Breast epithelium (tissue), 4 donors: ENCODE results near the gene SYNRG. TPM values are rescaled to one million over a fixed set of nuclear protein-coding genes. Genes with fewer than 3 reads are reported as not detected.
A peak's percentile ranks its signal among the peaks of the same experiment; 100 is the strongest.

Experiments used
- DNase-seq, 2 donors: peaks; one replicate each; pipeline ENCODE4 v3.0.0-alpha.2; 2019; ENCODE audit warnings: low spot score in 2 of 2
- H3K27ac ChIP-seq, 2 donors: fragments of 200-600 bp; sonication (generic) in 1 of 2; one replicate each; pipeline ENCODE4 v1.5.1; 2016 to 2019; ENCODE audit warnings: mild to moderate bottlenecking in 1 of 2
- H3K27me3 ChIP-seq, 2 donors: fragments of 200-600 bp; sonication (generic) in 1 of 2; one replicate each; pipeline versions ENCODE4 v1.5.1 to v1.6.0; 2017 to 2019; ENCODE audit warnings: control low read depth in 1 of 2, mild to moderate bottlenecking in 1 of 2
- H3K36me3 ChIP-seq: fragments of 200-600 bp; one replicate; pipeline ENCODE4 v1.5.1; 2019
- H3K4me1 ChIP-seq, 2 donors: fragments of 200-600 bp; sonication (generic); one replicate each; pipeline ENCODE4 v1.5.1; 2016 to 2019; ENCODE audit warnings: control low read depth in 1 of 2
- H3K4me3 ChIP-seq, 3 donors: fragments of 200-600 bp; sonication (generic); 1 replicate in 2 of 3; 2 replicates in 1 of 3; pipeline ENCODE4 v1.5.1; 2016 to 2019; ENCODE audit warnings: mild to moderate bottlenecking in 3 of 3, moderate library complexity in 2 of 3
- H3K9me3 ChIP-seq, 2 donors: fragments of 200-600 bp; sonication (generic) in 1 of 2; one replicate each; pipeline ENCODE4 v1.5.1; 2016 to 2019; ENCODE audit warnings: control low read depth in 1 of 2
- POLR2A ChIP-seq: fragments of 450-650 bp; IDR thresholded peaks from one replicate; pipeline ENCODE4 v1.6.1; 2016; ENCODE audit warnings: antibody characterized with exemption, mild to moderate bottlenecking, moderate library complexity
- POLR2AphosphoS5 ChIP-seq, 3 donors: sonication (generic); formaldehyde crosslinking; IDR thresholded peaks; one replicate each; pipeline ENCODE4 v1.6.1; 2017; ENCODE audit warnings: antibody characterized with exemption in 3 of 3
- intact Hi-C: fragments of 100-400 bp; cut with DNase I; formaldehyde crosslinking; loops from one replicate; pipeline ENCODE4 v1.15.1; 2023; ENCODE audit warnings: low total_unique reads
- total RNA-seq, 3 donors: library from RNA; depleted of rRNA; stranded (reverse); fragments of >200 nt; gene quantifications; one replicate each; pipeline ENCODE4 v1.1.0, GENCODE V29; 2016
- TF ChIP-seq, protein P1 (sequence below), 3 donors: fragments of 450-650 bp; IDR thresholded peaks; one replicate each; pipeline ENCODE4 v1.5.1; 2016 to 2017; ENCODE audit warnings: antibody characterized with exemption in 3 of 3, mild to moderate bottlenecking in 3 of 3, moderate library complexity in 3 of 3

The SYNRG gene, protein sequence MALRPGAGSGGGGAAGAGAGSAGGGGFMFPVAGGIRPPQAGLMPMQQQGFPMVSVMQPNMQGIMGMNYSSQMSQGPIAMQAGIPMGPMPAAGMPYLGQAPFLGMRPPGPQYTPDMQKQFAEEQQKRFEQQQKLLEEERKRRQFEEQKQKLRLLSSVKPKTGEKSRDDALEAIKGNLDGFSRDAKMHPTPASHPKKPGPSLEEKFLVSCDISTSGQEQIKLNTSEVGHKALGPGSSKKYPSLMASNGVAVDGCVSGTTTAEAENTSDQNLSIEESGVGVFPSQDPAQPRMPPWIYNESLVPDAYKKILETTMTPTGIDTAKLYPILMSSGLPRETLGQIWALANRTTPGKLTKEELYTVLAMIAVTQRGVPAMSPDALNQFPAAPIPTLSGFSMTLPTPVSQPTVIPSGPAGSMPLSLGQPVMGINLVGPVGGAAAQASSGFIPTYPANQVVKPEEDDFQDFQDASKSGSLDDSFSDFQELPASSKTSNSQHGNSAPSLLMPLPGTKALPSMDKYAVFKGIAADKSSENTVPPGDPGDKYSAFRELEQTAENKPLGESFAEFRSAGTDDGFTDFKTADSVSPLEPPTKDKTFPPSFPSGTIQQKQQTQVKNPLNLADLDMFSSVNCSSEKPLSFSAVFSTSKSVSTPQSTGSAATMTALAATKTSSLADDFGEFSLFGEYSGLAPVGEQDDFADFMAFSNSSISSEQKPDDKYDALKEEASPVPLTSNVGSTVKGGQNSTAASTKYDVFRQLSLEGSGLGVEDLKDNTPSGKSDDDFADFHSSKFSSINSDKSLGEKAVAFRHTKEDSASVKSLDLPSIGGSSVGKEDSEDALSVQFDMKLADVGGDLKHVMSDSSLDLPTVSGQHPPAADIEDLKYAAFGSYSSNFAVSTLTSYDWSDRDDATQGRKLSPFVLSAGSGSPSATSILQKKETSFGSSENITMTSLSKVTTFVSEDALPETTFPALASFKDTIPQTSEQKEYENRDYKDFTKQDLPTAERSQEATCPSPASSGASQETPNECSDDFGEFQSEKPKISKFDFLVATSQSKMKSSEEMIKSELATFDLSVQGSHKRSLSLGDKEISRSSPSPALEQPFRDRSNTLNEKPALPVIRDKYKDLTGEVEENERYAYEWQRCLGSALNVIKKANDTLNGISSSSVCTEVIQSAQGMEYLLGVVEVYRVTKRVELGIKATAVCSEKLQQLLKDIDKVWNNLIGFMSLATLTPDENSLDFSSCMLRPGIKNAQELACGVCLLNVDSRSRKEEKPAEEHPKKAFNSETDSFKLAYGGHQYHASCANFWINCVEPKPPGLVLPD (N-terminal part only)
- 10 to 100 TPM; 20.2 to 38.2 (median 34.4) TPM for total RNA-seq

DNA sequence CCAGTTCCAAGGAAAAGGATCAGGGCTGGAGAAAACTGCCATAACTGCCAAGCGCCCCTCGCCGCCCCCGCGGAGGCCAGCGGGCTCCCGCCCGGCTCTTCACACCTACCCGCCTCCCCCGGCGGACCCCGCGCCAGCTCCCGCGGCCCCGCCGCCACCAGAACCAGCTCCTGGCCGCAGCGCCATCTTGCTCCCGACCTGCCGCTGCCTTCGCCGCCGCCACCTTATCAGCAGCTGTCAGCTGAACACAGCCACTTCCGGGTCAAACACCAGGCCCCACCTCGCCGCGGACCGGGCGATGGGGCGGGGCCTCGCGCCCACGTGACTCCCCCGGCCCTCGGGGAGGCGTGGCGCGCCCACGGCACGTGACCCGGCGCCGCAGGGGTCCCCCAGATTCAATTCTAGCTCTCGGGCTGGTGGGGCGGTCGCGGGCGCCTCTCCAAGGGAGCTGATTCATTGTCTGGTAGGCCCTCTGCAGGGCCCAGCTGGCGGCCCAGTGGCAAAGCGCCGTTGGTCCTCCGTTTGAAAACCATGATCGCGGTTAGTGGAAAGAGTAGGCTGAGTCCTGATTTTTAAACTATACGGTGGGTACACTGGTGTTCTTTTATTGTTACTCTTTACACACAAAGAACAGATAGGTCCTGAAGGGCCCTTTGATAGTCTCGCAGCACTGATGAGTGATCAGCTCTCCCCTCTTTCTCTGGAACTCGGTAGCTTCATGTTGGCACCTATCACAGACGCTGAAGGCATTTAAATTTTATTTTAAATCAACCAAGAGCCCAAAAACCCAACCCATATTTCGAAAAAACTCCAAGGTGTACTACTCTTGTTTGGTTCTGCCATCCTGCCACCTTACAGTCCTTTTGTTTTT lies at the start of gene SYNRG:
TSS of gene SYNRG (minus strand) at position 249 of the 871 bp plus-strand sequence. CDS start at position 186, 63 bp downstream.
- Histone ChIP-seq H3K9me3 (no peaks in the 10 kb centered on the region), H3K4me3 (peak within 1 kb of the TSS; percentile 84 to 99 (median 90)), H3K36me3 (peaks cover 5% of the 10 kb centered on the region), H3K27me3 (no peaks in the 10 kb centered on the region), H3K4me1 (no peaks in the 10 kb centered on the region), H3K27ac (peak within 1 kb of the TSS; percentile 89 to 91)
- intact Hi-C loops, result no loop called here
- TF ChIP-seq, protein P1, sequence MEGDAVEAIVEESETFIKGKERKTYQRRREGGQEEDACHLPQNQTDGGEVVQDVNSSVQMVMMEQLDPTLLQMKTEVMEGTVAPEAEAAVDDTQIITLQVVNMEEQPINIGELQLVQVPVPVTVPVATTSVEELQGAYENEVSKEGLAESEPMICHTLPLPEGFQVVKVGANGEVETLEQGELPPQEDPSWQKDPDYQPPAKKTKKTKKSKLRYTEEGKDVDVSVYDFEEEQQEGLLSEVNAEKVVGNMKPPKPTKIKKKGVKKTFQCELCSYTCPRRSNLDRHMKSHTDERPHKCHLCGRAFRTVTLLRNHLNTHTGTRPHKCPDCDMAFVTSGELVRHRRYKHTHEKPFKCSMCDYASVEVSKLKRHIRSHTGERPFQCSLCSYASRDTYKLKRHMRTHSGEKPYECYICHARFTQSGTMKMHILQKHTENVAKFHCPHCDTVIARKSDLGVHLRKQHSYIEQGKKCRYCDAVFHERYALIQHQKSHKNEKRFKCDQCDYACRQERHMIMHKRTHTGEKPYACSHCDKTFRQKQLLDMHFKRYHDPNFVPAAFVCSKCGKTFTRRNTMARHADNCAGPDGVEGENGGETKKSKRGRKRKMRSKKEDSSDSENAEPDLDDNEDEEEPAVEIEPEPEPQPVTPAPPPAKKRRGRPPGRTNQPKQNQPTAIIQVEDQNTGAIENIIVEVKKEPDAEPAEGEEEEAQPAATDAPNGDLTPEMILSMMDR (IDR thresholded peaks at IDR 0.05), result peak in 2 of 3 donors; percentile 33 to 50
- TF ChIP-seq POLR2AphosphoS5 (IDR thresholded peaks at IDR 0.05) (peak; percentile 79 to 85 (median 83)), POLR2A (peak; percentile 22)
- DNase-seq, result peak; percentile 89 to 93

DNA sequence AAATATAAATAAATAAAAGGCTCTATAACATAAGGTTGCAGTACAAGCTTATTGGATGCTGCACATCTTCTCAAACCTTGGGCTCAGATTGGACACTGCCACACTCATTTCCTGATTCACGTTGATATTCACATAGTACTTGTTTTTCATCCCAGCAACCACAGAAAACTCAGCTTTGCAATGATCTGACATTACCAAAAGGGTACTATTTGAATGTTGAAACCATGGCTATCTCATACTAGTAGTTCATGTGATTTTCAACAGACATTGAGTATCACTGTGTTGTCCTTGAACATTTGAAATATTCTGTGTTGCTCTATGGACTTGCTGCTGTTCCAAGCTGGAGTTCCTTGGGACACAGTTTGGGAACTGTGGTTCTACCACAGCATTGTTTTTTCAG lies 48.0 kb upstream of the SYNRG start:
- intact Hi-C loops, result no loop called here
- no peaks in the 10 kb centered on the region for H3K36me3 ChIP-seq
- H3K27me3 ChIP-seq, result no peaks in the 10 kb centered on the region
- no peak for DNase-seq
- H3K4me1 ChIP-seq, result no peaks in the 10 kb centered on the region
- H3K27ac ChIP-seq, result no peak overlapping the region
- TF ChIP-seq, protein P1 (IDR thresholded peaks at IDR 0.05), result no peak
- TF ChIP-seq POLR2A (no peak), POLR2AphosphoS5 (IDR thresholded peaks at IDR 0.05) (no peak)
- no peaks in the 10 kb centered on the region for H3K9me3 ChIP-seq
- H3K4me3 ChIP-seq, result no peak overlapping the region

DNA sequence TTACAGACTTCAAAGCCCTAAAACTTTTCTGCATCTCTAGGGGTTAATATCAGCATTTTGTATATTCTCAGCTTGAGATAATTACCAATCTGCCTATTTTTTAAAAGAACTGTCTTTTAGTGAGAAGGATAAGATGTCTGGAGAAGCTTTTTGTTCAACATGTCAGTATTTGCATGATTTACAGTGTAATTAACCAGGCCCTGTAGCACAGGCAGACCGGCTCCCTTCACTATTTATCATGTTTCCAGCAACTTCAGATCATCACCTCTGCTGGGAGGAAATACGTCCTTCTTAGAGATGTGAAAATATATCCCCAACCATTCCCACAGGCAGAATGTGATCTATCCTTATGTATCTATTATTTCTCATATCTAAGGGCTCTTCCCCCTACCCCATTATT lies 42.6 kb upstream of the SYNRG start:
- intact Hi-C loops, result no loop called here
- TF ChIP-seq POLR2AphosphoS5 (IDR thresholded peaks at IDR 0.05) (no peak), POLR2A (no peak)
- TF ChIP-seq, protein P1 (IDR thresholded peaks at IDR 0.05), result no peak

DNA sequence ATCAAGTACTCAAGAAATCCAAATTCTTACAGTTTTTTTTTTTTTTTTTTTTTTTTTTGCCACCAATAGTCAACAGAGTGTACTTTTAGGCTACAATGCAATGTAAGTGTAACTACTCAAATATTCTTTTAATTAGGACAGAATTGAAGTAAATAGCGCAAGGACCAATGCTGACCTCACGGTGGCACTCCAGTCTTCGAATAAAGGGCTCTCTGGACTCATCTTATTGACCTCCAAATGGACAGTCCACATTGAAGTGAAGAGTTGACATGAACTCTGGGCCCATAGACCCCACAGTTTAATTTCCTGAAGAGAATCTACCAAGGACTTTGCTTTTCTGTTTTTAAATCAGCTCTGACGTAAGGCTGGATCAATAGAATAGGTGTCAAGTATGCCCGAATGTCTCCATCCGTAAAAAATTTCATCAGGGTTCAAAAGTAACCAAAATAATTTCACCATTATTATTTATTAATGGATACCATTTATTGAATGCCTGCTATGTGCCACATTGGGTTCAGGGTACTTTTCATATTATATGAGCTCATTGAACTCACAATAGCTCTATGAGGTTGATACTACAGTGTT lies 41.3 kb upstream of the SYNRG start:
- intact Hi-C loops, result no loop called here

More for the DNA sequence above, 42.6 kb upstream of the SYNRG start:
- no peak overlapping the region for H3K4me3 ChIP-seq
- no peak for DNase-seq
- H3K36me3 ChIP-seq, result no peaks in the 10 kb centered on the region
- H3K27ac ChIP-seq, result no peak overlapping the region
- no peaks in the 10 kb centered on the region for H3K4me1 ChIP-seq
- no peaks in the 10 kb centered on the region for H3K9me3 ChIP-seq
- peaks cover 0 to 12% of the 10 kb centered on the region in 2 donors for H3K27me3 ChIP-seq

More for the DNA sequence above, 41.3 kb upstream of the SYNRG start:
- peaks cover 0 to 15% of the 10 kb centered on the region in 2 donors for H3K27me3 ChIP-seq
- no peak overlapping the region for H3K4me3 ChIP-seq
- no peaks in the 10 kb centered on the region for H3K36me3 ChIP-seq
- no peak for DNase-seq
- no peaks in the 10 kb centered on the region for H3K9me3 ChIP-seq
- TF ChIP-seq, protein P1 (IDR thresholded peaks at IDR 0.05), result peak in 1 of 3 donors; percentile 11
- no peak for TF ChIP-seq POLR2A
- H3K27ac ChIP-seq, result no peak overlapping the region
- H3K4me1 ChIP-seq, result no peaks in the 10 kb centered on the region
